22Rv1 (cell line): ENCODE results near the gene CNNM2.
"Not testable (repeated sequence)": the region's sequence is repeated elsewhere in the genome, so short reads cannot be mapped to it uniquely, and the experiment has no call there.

Source experiments
- CTCF ChIP-seq: fragments of 450-650 bp; IDR thresholded peaks from 2 replicates; pipeline ENCODE4 v1.5.1; 2017; ENCODE audit warnings: mild to moderate bottlenecking
- ZFX ChIP-seq: fragments of 450-650 bp; IDR thresholded peaks from 2 replicates; pipeline ENCODE4 v1.6.1; 2017; ENCODE audit warnings: antibody characterized with exemption, borderline replicate concordance

- not testable (repeated sequence) for TF ChIP-seq CTCF, ZFX
Observed at GRCh38 chr10:102928442-102928841, 10.3 kb downstream of the CNNM2 start.
